B cell (primary cell): ENCODE measurements around the gene C1orf122.

Source experiments
- CTCF ChIP-seq: fragments of 200-600 bp; IDR thresholded peaks from one replicate; pipeline ENCODE4 v1.8.0; 2022; ENCODE audit warnings: antibody characterized with exemption, mild to moderate bottlenecking
- EZH2 ChIP-seq: IDR thresholded peaks from 2 replicates; pipeline ENCODE4 v1.6.1; 2012; ENCODE audit warnings: borderline replicate concordance, low read depth, mild to moderate bottlenecking, moderate library complexity, low read length; ENCODE audit not compliant: insufficient read depth, poor library complexity, severe bottlenecking

GRCh38 chr1:37808369-37809319 is 1.1 kb downstream of the C1orf122 start:
- TF ChIP-seq EZH2 (no peak), CTCF (no peak)
